Activated T-cell treated with anti-CD3 and anti-CD28 coated beads for 4 hours (primary cell): Measurements from ENCODE around the gene KCNK16.

Experiments used
- DNase-seq: peaks from one replicate; pipeline ENCODE4 v3.0.0-alpha.2; 2020

Gene KCNK16

DNA sequence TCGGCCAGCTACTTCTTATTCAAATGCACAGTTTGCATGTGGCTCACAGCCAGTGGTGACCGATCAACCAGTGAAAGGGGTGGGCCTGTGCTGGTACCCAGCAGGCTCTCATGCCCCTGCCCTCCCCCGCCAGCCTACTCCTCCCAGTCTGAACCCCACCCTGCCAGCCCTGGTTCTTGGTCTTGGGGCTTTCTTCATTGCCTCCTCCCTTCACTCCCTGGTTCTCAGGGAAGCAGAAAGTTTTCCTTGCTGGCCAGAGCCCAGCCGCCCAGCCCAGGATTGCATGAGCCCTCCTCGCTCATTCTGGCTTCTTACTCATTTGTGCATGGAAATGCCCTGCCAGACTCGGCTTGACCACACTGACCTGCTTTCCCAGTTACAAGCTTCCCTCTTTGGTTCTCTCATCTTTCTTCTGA is 49.1 kb downstream of the KCNK16 start:
- no peak for DNase-seq

- DNase-seq: no peak
Measured at GRCh38 chr6:39269961-39270360, 52.5 kb downstream of the KCNK16 start.

DNA sequence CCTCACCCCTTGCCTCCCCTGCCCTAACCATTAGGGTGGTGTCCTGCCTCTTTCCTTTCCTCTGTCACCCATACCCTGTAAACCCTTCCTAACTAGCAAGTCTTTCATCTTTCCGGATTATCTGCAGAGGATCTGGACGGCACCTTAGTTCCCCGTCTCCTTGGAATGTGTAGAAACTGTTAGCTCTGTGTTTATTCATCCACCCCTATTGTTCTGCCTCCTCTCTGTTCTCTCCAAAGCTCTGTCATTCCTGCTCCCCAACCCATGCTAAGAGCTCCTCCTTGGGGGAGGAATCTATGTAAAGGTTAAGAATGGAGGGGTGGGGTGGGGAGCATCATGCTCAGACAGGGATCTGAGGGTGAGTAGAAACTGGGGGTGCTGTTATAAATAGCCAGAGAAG is 53.8 kb downstream of the KCNK16 start:
- DNase-seq: no peak

DNA sequence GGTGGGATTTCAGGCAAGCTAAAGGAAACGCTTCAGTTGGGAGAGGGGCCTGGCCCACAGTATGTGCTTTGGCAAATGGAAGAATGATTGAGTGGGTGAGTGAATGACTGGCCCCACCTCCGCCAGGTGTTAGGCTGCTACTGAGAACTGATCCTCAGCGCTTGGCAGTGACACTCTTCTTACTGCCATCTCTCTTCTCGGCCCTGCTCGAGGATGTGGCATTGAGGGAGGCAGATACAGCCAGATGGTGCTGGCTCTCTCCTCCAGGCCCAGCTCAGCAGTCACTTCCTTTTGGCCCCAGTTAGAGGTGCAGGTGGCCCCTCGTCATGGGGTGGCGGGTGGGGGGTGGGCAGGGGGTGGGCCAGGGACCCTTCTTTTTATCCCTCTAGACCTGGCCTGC is 54.3 kb downstream of the KCNK16 start:
- DNase-seq: no peak

DNA sequence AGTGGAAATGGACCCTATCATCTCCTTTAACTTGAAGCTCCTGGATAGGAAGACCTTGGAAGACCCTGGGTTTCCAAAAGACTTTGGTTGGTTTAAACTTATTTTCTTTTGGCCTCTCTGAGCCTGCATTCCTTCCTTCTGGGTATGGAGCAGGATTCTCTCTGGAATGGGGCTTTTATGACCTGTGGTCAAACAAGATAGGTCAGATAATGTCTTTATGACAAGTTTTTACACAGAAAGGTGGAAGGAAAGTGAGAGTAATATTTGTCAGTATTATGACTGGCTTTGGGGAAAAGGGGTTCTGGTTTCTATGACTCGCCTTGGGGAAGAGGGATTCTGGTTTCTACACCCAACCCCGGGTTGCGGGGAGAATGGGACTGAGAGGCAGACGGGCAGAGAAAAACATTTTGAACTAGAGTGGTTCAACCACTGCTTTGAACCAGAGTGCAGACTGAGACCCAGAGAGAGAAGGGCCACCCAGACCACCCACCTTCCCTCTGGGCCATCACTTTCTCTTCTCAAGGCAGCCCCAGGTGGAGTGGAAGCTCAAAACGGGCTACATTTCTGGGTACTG is 55.6 kb downstream of the KCNK16 start:
- no peak for DNase-seq

DNA sequence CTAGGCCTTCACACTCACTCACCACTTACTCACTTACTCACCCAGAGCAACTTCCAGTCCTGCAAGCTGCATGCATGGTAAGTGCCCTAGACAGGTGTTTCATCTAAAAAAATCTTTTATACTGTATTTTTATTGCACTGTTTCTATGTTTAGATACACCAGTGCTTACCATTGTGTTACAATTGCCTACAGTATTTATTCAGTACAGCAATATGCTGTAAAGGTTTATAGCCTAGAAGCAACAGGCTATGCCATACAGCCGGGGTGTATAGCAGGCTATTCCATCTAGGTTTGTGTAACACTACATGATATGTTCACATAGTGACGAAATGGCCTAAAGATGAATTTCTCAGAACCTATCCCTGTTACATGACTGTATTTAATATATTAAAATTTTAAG is 56.1 kb downstream of the KCNK16 start:
- DNase-seq: no peak
